GM18907 (cell line): ENCODE results near the gene TBX4.
"Not testable (repeated sequence)": the region's sequence is repeated elsewhere in the genome, so short reads cannot be mapped to it uniquely, and the experiment has no call there.

Source experiments
- ATAC-seq: cut with Tn5 transposase; IDR thresholded peaks from one replicate; pipeline ENCODE4 v1.9.1; 2021; ENCODE audit warnings: mild to moderate bottlenecking, moderate library complexity; ENCODE audit not compliant: unreplicated experiment

TBX4 gene

GRCh38 chr17:61480414-61480807 lies 28.2 kb downstream of the TBX4 start:
- ATAC-seq, result no peak

DNA sequence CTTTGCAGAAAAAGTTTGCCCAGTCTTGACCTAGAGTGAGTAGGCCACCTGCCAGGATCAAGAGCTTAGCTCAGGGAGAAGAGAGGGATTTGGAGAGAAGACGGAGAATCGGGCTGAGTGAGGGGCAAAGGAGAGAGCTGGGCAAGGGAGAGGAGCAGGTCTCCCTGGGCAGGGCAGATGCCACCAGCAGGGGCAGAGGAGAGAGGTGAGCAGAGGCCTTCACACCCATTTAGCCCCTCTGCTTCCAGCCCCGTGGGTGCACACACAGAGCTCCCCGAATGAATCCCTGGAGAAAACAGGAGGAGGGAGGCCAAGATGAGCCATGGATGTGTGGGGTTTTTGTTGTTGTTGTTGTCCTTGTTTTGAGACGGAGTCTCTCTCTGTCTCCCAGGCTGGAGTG lies 29.2 kb downstream of the TBX4 start:
- ATAC-seq, result no peak

GRCh38 chr17:61482467-61482866 lies 30.2 kb downstream of the TBX4 start:
- no peak for ATAC-seq

GRCh38 chr17:61483778-61484116 lies 31.5 kb downstream of the TBX4 start:
- ATAC-seq, result no peak

- ATAC-seq, result no peak
These were observed 32.0 kb downstream of the TBX4 start for GRCh38 chr17:61484174-61484573.

GRCh38 chr17:61485067-61485775 lies 33.0 kb downstream of the TBX4 start:
- ATAC-seq, result no peak

DNA sequence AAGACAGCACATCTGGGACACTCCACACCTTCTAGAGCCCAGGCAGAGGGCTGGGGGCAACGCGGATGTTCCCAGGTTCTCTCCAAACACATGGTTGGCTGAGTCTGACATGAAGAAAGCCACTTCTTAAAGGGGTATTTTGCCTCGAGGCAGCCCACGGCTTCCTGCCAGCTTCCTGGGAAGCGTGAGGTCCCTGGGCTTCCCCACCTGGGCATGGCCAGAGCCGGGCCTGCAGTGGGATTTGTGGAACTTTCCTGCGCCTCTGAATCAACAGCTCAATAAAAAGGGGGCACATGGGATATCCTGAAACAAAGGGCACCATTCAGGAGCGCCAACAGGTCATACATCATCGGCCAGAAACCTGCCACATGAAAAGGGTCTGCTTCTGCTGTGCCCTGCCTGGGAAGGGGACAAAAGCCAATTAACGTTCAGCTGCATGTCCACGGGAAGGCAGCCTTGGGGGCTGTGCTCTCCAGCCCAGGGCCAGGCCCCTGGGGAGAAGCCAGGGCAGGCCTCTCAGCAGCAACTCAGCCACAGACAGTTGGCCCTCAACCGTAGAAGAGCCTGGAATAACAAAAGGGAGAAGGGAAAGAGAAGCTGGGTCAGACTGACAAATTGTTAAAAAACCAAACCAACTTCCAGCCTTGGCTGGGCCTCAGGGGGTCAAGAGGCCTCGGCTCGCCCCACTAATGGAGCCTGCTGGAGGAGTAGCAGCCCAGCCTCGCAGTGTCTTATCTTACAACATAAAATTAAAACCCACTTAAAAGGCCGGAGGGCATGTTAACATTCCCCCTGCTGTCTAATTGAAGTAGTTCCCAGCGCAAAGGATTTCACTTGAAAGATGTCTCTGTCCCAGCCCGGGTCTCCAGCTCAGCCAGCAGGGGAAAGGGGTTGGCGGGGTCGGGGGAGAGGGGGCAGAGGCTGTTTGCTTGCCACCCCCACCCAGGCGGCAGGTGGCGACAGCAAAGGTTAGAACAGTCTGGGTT lies 34.2 kb downstream of the TBX4 start:
- ATAC-seq, result no peak

GRCh38 chr17:61487161-61487988 lies 35.2 kb downstream of the TBX4 start:
- no peak for ATAC-seq

- no peak for ATAC-seq
These were observed 35.9 kb downstream of the TBX4 start for GRCh38 chr17:61487989-61488595.

- no peak for ATAC-seq
These were observed 36.9 kb downstream of the TBX4 start for GRCh38 chr17:61488878-61489718.

GRCh38 chr17:61489719-61490490 lies 37.7 kb downstream of the TBX4 start:
- no peak for ATAC-seq

DNA sequence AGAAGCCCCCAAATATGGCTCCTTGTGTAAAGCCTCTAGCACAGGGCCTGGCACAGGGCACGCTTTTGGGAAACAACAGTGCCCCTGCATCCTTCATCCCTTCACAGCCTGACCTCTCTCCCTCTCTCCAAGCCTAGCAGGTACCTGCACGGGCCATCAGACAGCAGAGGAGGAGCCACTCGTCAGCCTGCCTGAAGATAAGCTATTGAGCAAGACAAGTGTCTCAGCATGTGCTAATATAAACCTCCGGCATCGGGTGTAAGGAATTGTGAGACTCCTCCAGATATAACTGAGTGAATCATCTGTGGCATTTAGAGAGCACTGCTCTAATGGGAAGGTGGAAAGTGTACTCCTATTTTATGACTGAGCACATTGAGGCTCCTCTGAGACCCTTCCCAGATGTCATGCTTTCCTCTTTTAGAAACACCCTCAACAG lies 38.3 kb downstream of the TBX4 start:
- ATAC-seq, result no peak

- no peak for ATAC-seq
These were observed 39.8 kb downstream of the TBX4 start for GRCh38 chr17:61491981-61492380.

GRCh38 chr17:61492759-61493526 lies 40.7 kb downstream of the TBX4 start:
- ATAC-seq, result no peak

DNA sequence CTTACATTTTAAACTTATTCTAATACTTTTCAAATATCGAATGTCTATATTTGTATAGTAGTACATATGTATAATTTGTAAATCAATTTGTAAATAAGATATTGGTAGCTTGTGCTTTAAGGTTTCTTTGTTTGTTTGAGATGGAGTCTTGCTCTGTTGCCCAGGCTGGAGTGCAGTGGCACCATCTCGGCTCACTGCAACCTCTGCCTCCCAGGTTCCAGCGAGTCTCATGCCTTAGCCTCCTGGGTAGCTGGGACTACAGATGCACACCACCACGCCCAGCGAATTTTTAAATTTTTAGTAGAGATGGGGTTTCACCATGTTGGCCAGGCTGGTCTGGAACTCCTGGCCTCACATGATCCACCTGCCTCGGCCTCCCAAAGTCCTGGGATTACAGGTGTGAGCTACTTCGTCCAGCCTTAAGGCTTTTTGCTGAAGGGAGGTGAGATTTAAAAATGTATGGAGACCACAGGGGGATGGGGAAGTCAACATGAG lies 41.7 kb downstream of the TBX4 start:
- ATAC-seq, result not testable (repeated sequence)

GRCh38 chr17:61494325-61495160 lies 42.3 kb downstream of the TBX4 start:
- ATAC-seq, result no peak

DNA sequence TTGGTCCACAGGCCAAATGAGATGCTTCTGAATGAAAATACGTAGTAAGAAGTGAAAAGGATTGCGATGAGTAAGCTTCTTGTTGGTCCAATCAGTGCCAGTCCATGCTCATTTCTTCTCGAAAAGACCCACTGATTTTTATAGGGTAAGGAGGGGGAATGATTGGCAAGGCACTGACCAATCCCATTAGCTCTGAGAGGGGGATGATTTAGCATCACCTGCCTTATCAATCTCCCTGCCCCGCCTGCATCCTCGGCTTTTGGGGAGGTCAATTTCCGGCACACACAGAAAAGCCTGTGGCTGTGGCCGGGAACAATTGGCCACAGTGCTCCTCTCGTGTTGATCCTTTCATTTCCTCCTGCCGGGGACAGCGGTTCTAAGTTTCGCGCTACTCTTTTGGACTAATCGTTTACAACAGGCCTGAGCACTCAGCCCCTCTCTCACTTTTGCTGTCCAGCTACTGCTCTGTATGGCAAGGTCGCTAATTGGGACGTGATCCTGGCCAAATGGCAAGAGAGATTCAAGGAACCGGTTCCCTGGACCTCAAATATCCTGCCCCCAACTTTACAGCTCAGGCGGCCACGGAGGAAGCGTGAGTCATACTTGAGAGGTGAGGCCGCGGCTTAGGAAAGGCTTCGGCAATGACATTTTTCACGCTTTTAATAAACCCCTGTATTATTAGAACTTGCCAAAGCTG lies 43.1 kb downstream of the TBX4 start:
- no peak for ATAC-seq
